ENCODE data around the gene CXCR4. TPM values are rescaled to one million over a fixed set of nuclear protein-coding genes. Genes with fewer than 3 reads are reported as not detected.
"Not testable (repeated sequence)": the region's sequence is repeated elsewhere in the genome, so short reads cannot be mapped to it uniquely, and the experiment has no call there.

The CXCR4 gene
- polyA plus RNA-seq, 1 donor = 32.8 TPM

- no peak for DNase-seq (ENCODE audit: low read depth)
These were observed 40.8 kb downstream of the CXCR4 start for GRCh38 chr2:136077107-136077506.

DNA sequence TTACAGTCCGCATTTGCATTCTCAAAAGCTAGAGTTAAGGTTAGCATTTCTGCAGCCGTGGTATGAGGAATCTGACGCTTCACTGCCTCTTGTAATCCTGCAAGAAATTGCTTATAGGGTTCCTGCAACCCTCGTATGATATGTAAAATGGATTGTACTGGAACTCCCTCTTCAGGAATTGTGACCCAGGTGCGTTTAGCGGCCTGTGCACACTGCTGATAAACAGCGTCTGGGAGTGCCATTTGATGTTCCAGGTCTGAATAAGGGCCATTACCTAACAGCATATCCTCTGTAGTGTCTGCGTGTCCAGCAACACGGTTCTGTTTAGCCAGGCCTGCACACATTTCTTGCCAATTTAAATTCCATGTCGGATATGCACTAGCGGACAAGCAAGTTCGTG is 42.5 kb downstream of the CXCR4 start:
- DNase-seq (ENCODE audit: low read depth) = no peak

- no peak for DNase-seq (ENCODE audit: low read depth)
These were observed 45.3 kb downstream of the CXCR4 start for GRCh38 chr2:136072621-136073020.

- not testable (repeated sequence) for DNase-seq (ENCODE audit: low read depth)
These were observed 46.1 kb downstream of the CXCR4 start for GRCh38 chr2:136071887-136072286.

DNA sequence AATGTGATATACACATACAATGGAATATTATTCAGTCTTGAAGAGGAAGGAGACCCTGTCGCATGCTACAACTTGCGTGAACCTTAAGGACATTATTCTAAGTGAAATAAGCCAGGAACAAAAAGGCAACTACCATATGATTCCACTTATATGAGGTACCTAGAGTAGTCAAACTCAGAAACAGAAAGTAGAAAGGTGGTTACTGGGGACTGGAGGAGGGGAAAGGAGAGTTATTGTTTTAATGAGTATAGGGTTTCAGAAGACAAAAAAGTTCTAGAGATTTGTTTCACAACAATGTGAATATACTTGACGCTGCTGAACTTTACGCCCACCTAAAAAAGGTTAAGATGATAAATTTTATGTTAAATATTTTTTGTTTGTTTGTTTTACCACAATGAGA is 47.0 kb downstream of the CXCR4 start:
- DNase-seq (ENCODE audit: low read depth) = no peak

DNA sequence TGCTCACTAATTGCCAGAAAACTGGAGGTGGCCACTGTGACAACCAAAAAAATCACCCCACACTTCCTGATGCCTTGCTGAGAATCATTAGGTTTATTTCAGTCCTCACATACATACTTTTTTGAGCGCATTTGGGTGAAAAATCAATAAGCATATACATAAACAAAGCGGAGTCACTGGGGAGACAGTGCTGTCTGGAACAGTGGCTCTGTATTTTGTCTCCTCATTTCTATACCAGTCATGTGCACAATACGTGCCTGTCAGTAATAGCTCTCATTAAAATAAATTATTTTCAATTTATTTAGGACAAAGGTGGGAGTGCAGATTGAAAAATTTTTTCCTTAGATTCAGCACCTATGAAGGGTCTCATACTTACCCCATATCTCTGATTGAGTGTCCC is 48.2 kb downstream of the CXCR4 start:
- no peak for DNase-seq (ENCODE audit: low read depth)

DNA sequence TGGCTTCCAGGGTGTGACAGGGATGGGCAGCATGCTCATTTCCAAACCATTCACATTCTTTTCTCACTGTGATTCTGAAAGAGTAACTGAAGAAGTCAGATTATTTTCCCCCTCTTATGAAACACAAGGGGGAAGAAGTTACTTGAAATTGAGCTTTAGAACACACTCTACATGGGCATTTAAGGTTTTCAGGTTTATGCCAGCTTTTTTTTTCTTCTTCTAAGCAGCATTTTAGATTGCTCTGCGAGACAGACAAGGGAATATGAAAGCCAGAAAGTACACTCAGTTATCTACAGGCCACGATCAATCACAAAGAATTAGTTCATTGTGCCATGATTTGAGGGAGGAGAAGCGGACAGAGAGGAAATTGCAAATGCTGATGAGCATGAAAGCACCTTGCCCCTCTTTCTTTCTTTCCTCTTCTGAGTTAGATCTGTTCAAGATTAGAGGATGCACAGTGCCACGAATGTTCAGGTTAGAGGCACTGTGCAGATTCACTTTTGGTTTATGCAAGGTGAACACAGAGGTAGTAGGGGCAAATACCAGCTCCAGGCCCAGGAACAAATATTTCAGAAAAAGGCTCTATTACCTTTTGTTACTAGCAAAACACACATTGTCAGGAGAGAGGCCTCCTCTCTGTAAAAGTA is 49.2 kb downstream of the CXCR4 start:
- no peak for DNase-seq (ENCODE audit: low read depth)

DNA sequence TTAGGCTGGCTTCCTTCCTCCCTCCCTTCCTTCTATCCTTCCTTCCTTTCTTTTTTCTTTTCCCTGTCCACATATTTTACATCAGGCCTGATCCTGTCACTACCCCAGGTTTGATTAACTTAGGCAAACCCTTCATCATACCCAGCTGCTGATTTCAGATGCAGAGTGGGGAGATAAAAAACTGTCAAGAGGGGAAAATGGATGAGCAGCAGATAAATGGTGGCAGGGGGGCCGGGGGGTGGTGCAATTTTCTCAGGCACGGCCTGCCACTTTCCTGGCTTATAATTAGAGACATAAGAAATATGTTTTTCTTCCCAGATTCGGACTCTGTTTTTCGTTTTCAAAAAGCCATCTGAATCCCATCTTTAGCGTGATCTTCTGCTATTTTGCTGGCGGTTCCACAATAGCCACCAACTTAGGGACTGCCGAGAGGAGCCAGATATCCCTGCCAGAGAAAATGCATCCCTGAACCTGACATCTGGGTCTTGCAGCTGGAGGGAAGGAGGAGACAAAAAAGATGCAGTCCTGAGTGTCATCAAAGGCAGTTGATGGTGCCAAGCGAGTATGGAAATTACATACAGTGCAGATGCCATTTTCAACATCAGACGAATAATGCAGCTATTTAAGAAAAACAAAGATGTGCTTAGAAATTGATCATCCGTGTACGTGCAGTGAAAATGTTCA is 49.9 kb downstream of the CXCR4 start:
- DNase-seq (ENCODE audit: low read depth) = no peak

DNA sequence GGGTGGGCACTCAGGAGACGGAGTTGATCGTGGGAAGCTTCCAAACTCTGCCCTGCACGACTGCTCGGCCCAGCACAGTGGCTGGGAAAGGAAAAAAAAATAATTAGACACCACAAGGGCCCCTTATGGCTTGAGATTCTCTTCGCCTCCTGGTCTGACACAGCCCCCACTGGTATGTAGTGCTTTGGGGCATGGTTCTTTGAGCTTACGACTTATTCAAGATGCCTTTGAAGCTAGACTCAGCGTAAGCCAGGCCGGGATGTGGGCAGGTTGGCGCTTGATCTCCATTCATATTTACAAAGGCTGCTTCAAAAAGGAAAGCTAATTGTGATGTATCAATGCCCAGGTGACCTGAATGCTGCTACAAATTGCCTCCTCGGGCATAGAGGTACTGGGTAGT is 50.5 kb downstream of the CXCR4 start:
- no peak for DNase-seq (ENCODE audit: low read depth)

DNA sequence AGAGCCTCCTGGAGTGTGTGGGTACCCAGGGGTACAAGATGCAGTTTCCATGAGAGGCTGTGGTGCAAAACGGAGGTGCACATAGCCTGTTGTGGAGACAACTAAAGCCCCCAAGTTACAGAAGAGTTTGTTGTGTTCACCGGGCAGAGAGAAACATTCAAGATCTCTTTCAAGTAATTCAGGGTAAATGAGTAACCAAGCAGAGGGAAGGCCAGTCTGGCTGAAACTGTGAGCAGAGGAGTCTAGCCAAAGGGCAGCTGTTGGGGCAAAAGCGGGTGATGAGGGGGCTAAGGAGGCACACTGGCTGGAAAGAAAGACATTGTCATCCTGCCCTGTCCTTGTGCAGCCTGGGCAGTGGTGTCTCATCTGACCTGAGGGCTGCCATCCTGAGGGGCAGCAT is 52.0 kb downstream of the CXCR4 start:
- DNase-seq (ENCODE audit: low read depth) = no peak

DNA sequence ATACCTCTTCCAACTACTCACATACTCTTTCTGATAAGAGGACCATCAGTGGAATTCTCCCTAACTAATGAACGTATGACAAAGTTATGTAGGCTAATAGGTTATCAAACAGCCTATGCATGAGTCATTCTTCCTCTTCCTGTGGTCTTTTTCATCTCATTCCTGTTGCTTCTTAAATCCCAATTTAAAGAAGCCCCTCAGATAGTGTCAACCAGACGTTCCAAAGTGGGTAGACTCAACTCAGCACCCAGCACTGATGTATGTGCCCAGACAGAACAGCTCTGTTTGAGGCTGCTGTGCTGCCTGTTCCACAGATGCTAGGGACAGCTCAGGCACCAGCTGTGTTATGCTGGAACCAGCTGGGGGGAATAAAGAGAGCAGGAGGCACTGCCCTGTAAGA is 52.6 kb downstream of the CXCR4 start:
- no peak for DNase-seq (ENCODE audit: low read depth)

Other genes starting within 250 kb of the CXCR4 start
- gene MCM6, start 241.7 kb downstream of the CXCR4 start, polyA plus RNA-seq (ENCODE audit: insufficient read length) = 18.9 TPM
- gene DARS1, start 132.5 kb downstream of the CXCR4 start, polyA plus RNA-seq (ENCODE audit: insufficient read length) = 92.3 TPM